Activated effector memory CD4-positive, alpha-beta T cell treated with anti-CD3 and anti-CD28 coated beads, Interleukin-2, amount 50 U/mL, for 16 hours (primary cell): ENCODE data around the gene CKMT2.

ENCODE experiments used
- DNase-seq: peaks from one replicate; pipeline ENCODE4 v3.0.0-alpha.2; 2020

The CKMT2 gene

GRCh38 chr5:81313278-81313677 is 80.2 kb downstream of the CKMT2 start:
- no peak for DNase-seq

GRCh38 chr5:81313686-81314085 is 80.6 kb downstream of the CKMT2 start:
- no peak for DNase-seq

GRCh38 chr5:81314581-81314980 is 81.5 kb downstream of the CKMT2 start:
- no peak for DNase-seq

- DNase-seq = no peak
These were observed 82.2 kb downstream of the CKMT2 start for GRCh38 chr5:81315336-81315735.

GRCh38 chr5:81315830-81316229 is 82.7 kb downstream of the CKMT2 start:
- DNase-seq = no peak
